GM12801 (cell line): ENCODE measurements around the gene AMBN.

Source experiments
- TF ChIP-seq, protein P1 (sequence below): IDR thresholded peaks from one replicate; pipeline ENCODE4 v1.5.1; 2011; ENCODE audit warnings: control low read depth; ENCODE audit not compliant: insufficient read length; ENCODE audit errors: extremely low read depth

AMBN gene

DNA sequence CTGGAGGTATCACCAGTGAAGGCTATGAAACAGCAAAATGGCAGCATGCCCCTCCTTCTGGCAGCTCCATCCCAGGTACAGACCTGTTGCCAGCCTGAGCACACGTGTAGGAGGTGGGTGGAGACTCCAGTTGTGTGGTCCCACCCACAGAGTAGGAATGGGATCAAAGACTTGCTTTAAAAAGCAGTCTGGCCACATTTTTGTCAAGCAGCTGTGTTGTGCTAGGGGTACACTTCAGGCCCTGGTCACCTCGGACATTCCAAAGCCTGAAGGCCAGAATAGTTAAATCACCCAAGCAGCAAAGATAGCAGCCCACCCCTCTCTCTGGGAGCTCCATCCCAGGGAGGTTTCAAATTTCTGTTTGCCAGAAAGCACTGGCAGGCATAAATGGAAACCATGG, 20.3 kb upstream of the AMBN start:
- TF ChIP-seq, protein P1, sequence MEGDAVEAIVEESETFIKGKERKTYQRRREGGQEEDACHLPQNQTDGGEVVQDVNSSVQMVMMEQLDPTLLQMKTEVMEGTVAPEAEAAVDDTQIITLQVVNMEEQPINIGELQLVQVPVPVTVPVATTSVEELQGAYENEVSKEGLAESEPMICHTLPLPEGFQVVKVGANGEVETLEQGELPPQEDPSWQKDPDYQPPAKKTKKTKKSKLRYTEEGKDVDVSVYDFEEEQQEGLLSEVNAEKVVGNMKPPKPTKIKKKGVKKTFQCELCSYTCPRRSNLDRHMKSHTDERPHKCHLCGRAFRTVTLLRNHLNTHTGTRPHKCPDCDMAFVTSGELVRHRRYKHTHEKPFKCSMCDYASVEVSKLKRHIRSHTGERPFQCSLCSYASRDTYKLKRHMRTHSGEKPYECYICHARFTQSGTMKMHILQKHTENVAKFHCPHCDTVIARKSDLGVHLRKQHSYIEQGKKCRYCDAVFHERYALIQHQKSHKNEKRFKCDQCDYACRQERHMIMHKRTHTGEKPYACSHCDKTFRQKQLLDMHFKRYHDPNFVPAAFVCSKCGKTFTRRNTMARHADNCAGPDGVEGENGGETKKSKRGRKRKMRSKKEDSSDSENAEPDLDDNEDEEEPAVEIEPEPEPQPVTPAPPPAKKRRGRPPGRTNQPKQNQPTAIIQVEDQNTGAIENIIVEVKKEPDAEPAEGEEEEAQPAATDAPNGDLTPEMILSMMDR, result no peak

DNA sequence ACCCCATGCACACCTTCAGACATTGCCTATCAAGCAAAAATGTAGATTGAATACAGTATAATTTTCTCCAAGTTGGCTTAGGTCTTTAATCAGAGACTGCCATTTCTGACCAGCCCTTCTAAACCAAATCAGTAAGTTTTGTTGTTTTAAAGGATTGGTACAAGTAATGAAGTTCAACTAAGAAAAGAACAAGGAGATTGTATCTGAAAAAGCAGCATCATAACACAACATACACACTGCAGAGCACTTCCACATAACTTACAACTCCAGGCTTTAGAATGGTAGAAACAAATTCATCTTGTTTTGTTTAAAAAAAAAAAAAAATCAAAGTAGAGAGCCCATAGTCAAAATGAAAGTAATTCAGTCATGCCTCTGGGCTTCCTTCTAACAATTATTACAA, 16.1 kb upstream of the AMBN start:
- TF ChIP-seq, protein P1, result no peak

- TF ChIP-seq, protein P1, result no peak
These were observed 14.7 kb upstream of the AMBN start for GRCh38 chr4:70577220-70577927.

- TF ChIP-seq, protein P1, result no peak
These were observed 10.1 kb upstream of the AMBN start for GRCh38 chr4:70581980-70582379.

- TF ChIP-seq, protein P1, result no peak
These were observed 7.9 kb upstream of the AMBN start for GRCh38 chr4:70583952-70584834.

- TF ChIP-seq, protein P1, result no peak
These were observed 5.2 kb upstream of the AMBN start for GRCh38 chr4:70586841-70587240.

DNA sequence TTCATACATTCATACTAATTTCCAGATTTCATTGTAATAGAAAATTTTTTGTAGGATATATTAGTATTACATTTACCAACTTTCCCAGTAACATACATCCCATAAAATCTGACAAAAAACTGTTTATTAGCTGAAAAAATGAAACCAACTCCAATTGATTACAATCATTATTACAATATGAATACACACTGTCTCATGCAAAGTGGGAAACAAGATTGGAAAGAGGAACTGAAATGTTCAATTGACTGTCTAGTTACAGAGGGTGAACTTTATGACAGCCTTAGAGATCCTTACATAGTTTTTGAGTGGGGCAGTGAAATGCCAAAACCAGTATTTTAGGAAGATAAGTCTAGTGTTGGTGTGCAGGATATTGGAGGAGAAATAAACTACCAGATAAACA, 2.3 kb upstream of the AMBN start:
- TF ChIP-seq, protein P1, result no peak
